ELF-1 (cell line): ENCODE data around the gene TMEM117.

Experiments used
- DNase-seq: peaks from one replicate; pipeline ENCODE4 v3.0.0-alpha.2; 2016; ENCODE audit warnings: low read depth, low spot score

The TMEM117 gene

DNA sequence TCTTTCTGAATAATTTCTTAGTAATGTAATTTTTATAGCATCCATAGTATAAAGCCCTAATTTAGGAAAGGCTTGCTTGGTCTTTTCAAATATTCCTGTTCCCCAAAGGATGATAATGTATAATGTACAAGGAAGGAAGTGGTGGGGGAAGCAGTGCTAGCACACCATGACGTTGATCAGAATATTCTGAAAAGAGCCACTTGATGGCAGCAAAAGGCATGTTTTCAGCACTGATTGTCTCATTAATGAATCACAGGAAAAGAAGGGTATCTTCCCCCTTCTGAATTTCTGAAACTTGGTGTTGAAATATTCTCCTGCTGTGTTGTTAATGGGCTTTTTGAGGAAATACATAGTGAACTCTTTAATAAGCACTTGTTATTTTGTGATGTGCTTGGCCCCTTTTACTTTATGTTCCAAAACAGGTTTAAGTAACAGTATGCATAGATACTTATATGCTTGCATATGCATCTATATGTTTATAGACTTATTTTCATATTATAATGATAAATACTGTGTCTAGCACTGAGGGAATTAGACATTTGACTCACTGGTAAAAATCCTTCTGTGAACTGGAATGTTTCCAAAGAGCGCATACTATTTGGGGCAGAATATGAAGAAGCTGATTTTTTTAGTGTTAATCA lies 122.0 kb downstream of the TMEM117 start:
- peak; percentile 11 for DNase-seq

DNA sequence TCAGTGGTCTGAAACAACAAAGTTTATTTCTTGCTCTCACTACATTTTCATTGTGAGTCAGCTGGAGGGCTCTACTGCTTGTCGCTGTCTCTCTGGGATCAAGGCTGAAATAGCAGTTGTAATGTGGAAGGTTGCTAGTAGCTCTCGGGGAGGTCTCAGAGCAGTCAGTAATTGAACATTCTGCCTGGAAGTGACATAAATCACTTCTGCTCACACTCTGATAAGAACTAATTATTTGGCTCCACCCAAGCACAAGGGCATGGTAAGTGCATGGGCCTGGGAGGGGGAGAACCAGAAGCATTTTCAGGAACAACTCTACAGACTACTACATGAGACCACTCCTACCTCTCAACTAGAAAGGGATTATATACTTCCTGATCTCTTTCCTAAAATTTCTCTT lies 128.2 kb downstream of the TMEM117 start:
- DNase-seq, result no peak

DNA sequence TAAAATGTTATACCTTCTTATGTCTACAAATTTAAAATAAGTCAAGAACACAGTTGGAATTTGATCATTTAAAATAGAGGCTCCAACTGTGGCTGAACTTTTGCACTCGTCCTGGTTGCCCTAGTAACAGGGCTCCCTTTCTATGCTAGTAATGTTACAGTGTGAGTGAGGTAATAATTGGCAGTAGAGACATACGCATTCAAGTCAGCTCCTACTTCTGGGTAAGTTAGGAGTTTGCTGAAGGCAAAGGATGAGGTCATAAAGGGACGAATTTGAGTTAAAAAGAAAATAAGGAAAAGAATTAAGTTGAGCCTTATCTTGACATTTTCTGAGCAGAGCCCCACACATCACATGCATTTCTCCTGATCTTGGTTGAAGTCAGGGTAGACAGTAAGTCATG lies 129.1 kb downstream of the TMEM117 start:
- DNase-seq, result no peak

DNA sequence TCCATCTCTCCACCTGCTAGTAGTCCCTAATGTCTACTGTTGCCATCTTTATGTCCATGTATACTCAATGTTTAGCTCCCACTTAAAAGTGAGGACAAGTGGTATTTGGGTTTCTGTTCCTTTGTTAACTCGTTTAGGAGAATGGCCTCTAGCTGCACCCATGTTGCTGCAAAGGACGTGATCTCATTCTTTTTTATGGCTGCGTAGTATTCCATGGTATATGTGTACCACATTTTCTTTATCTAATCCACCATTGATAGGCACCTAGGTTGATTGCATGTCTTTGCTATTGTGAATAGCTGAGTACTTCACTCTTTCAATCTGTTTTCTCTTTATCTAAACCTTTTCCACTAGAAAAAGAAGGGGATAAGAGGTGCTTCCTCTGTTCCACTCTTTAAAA lies 130.0 kb downstream of the TMEM117 start:
- no peak for DNase-seq

DNA sequence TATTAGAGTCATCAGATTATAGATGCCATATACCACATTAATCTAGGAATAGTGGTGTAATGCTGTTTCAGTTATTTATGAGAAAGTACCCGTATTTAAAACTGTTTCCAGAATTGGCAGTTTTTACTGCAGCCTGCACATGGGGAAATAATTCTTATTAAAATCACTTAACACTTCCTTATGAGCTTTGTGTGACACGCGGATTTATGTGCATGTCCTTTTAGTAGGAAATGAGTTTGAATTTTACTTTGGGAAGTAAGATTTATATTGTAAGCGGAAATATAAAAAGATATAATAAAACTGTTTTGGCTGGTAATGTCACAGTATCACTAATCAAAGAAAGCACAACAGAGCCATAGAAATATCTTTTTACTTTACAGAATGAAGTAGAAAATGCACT lies 132.9 kb downstream of the TMEM117 start:
- no peak for DNase-seq

DNA sequence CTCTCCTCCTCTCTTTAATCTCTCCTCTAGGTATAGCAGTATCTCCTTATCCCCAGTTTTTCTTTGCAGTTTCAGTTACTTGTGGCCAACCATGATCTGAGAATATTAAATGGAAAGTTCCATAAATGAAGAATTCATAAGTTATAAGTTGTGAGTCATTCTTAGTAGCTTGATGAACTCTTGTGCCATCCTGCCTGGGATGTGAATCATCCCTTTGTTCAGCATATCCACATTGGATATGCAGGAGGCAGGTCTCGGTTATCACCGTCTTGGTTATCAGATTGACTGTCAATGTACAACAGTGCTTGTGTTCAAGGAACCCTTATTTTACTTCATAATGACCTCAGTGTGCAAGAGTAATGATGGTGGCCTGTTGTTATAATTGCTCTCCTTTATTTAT lies 134.0 kb downstream of the TMEM117 start:
- no peak for DNase-seq

DNA sequence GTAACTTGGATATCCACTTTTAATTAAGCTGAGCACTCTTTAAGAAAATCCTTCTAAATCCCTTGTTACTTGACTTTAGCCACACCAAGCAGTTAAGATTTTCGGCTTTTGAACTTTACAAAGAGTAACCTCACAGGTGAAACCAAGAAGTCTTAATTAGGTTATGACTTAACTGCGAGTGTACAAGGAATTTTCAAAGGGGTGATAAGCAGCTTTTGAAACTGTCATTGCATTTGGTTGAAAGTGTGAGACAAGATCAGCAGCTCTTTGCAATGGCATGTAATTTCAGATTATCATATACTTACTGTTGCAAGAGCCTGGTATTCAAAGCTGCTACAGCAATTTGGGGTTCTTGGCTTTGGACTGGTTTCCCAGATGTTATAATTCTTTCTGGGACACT lies 137.5 kb downstream of the TMEM117 start:
- DNase-seq, result no peak

DNA sequence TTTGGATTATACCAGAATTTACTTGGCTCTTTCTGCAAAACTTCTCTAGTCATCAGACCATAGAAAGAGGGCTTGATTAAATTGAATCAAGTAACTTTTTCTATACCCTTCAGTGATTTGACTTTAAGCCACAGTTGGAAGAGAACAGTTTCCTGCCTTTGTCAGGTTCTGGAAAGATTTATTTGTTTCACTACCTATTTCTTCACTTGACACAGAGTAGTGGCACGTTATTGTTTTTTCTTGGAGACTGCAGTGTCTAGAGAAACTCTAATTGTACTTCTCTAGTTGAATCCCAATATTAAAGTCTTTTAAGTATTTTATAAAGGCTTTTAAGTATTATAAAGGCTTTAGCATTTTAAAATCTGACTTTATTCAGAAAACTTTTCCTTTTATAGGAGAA lies 138.1 kb downstream of the TMEM117 start:
- no peak for DNase-seq

DNA sequence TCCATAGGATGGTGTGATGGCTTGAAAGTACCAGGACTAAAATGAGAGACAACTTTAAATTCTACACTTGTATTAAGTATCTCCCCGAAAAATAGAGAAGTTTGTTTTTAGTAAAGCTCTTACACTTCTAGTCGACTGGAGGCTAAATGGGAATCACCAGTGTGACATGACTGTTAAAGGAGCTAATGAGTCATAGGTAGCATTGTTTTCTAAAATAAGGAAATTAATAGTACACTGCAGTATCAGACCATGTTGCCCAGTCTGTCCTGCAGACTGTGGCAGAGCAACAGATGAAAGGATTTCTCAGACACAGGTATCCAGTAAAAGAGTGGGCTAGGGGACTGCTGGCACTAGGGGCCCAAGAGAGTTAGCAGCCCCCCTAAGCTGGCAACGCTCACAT lies 140.1 kb downstream of the TMEM117 start:
- no peak for DNase-seq

DNA sequence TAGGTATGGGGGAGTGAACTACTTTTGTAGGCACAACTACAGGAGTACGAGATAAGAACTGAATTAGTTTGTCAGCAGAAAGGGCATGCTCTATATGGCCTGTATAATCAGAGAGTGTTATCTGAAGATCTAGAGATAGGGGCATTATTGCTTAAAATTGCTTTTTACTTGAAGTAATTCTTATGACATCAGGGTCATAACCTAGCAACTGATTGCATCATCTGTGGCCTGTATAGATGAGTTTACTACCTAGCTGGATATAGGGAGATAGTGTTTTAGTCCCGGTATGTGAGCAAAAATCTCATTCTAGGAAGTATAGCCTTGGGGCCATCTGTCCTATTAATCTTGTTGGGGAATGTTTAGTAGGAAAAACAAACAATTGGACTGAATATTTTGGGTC lies 142.7 kb downstream of the TMEM117 start:
- DNase-seq, result no peak

DNA sequence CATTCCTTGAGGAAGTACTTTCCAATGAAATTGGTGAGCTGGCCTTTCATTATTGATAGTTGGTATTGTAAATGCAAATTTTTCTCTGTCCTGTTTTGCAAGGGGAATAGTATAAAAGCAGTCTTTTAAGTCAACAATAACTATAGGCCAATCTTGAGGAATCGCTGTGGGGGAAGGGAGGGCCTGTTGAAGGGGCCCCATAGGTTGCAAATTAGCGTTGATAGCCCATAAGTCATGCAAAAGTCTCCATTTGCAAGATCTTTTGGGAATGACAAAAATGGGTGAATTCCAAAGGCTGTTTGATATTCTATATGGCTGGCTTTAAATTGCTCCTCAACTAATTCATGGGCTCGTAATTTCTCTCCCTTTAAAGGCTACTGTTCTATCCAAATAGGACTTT lies 143.6 kb downstream of the TMEM117 start:
- DNase-seq, result no peak

DNA sequence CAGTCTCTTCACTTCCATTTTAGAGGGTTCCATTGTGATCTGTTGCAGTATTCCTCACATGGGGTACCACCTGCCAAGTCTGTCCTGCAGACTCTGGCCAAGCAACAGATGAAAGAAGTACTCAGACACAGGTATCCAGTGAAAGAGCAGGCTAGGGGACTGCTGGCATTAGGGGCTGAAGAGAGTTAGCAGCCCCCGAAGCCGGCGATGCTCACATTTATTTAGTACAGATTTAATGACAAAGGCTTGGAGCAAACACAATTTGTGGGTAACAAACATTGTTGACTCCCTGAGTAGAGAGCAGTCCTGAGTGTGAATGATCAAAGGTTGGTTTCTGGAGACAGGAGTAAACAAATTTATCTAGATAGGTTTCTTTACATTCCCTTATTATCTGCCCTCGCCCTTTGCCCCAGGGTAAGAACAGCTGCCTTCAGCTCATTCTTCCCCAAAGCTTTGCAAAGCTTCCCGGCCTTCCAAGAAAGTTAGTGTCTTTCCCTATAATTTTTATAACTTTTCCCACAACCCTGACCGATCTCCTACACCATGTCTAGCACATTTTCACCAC lies 144.8 kb downstream of the TMEM117 start:
- no peak for DNase-seq

DNA sequence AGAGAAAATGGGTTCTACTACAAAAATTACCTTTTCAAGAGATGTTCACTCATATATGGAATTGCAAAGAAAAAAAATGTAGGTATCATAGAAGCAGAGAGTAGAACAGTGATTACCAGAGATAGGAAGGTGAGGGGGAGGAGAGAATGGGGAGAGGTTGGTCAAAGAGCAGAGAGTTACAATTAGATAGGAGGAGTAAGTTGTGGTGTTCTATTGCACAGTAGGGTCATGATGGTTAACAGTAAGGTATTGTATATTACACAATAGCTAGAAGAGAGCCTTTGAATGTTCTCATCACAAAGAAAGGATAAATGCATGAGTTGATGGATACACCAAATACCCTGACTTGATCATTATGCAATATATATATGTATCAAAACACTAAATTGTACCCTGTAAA lies 145.8 kb downstream of the TMEM117 start:
- DNase-seq, result no peak

DNA sequence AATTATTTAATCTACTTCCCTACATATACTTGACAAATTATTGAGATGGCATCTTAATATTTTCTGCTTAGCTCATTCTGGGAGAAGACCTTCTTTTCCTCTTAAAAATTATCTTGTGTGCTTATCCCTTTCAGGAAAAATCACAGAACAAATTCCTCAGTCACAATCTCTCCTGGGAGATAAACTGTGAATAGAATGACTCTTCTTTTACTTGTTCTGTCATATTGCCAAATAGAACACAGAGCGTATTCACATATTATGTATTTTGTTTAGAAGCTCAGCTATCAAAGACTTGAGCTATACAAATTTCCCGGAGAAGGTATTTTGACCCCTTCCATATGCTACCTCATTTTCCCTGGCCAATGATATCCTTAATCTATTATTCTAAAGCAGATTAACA lies 146.7 kb downstream of the TMEM117 start:
- DNase-seq, result no peak

DNA sequence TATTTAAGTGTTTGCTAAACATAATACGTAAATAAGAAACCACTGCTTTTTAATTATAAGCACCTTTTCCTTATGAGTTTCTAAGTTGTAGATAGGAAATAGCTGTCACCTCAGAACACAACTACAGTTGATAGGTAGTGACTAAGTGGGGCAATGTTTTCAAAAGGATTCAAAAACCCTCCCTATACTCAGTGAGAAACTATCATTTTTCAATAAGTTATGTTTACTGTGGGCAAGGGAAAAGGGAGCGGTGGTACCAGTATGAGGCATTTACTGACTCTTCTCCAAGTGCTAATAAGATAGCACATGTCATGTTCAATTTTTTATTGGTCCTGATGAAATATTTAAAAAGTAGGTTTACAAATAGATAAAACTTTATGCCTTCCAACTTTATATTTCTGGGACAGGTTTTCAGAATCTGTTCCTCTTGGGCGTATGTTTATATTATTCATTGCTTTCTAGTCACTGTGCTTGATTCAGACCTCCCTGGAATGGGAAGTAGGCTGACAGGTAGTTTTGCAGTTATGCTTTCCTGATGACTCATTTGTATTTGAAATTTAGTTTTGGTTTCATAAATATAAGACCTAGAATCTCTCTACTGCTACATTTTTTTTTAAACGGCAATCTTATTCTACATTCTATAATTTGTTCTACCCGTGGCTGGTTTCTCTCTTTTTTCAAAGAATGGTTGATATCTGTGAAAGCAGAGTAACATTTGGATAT lies 153.1 kb downstream of the TMEM117 start:
- no peak for DNase-seq

DNA sequence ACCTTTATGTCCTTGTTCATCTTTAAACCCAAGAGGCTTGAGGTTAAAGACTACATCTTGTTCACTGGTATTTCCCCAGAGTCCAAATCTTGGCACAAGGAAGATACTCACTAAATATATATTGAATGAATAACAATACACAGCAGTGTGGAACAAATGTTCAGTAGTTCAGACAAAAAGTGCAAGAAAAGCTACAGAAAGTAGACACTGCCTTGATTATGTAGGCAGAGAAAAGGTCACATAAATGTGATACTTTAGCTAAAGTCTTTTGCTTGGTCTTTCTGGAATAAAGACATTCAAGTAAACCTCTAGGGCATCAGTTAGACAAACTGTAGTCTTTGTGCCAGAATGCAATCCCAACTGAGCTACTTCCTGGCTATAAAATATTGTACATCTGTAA lies 157.0 kb downstream of the TMEM117 start:
- DNase-seq, result no peak

DNA sequence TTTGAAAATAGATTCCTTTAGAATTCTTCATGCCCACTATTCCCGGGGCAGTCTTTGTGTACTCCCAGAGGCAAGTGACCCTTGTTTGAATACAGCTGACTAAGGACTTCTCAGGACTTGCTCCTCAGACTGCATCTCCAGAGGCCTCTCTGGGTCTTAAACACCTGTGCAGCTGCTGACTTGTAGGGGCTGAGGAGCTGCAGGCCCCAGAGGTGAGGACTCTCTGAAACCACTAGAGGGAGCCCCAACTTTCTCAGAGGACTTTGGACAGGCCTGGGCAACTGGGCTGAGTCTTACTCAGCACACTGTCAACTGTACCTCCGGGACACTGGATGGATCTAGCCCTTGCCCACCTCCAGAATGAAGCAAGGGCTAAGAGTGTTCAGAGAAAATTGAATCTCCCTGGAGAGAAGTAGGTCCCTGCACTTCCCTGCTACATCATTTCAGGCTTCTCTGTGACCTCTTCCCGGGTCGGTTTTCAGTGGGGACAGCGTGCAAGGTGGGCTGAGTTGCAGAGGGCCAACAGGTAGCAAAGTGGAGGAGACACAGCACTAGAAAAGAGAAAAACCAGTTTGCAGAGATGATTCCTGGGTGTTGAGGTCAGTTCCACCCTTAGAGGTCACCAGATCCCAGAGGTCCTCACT lies 164.6 kb downstream of the TMEM117 start:
- peak; percentile 77 for DNase-seq

DNA sequence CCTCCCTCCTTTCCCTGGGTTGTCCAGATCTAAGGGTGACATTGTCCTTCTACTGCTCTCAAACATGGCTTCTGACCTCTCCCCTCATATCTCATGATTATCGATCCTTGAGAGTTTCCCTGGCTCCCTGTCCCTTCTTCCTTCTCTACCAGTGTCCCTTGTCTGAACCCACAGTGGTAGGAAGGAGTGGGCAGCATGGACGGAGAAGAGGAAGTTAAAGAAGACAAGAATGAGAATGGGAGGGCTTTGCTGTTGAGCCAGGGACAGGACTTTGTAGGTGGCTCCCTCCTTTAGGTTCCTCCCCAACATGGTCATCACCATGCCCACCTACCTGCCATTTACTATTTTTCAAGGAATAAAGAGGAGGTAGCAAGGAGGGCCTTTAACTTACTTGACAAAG lies 166.7 kb downstream of the TMEM117 start:
- no peak for DNase-seq

DNA sequence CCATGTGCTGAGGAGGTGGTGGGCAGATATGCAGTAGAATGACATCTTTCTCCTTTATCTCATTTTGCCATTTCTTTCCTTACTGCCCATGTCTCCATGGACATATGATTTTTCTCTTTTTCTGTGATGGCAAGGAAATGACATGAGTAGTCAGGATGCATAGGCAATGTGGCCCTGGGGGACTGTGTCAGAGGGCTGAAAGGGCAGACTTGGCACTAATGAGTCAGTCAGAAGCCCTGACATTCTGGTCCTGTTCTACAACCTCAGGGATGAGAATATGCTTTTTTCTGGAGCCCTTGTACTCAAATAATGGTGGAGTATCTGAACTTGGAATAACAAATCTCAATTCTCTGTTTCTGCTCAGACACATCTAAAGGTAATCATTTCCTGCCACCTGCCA lies 167.8 kb downstream of the TMEM117 start:
- DNase-seq, result no peak

DNA sequence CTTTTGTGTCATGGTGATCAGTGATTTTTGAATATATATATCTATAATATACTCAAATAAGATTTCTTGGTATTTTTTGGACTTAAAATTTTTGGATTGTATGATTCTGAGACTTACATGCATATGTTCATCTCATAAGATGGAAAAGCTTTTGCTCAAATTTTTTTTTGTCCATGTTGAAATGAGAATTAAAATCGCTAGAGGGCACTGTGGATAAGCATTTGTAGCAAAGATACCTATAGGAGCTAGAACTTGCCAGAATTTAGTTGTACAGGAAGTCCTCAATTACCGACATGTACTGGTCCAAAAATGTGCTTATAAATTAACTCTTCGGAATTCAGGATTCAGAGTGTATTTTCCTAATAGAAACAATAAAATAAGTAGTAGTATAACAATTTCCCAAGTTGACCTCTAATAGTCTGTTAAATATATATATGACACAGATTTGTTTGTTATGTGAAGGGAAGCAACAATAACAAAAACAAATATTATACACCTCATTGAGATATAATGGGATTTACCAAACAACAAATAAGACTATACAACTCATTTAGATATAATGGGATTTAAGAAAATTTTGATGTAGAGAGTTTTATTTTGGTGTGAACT lies 179.6 kb downstream of the TMEM117 start:
- no peak for DNase-seq

DNA sequence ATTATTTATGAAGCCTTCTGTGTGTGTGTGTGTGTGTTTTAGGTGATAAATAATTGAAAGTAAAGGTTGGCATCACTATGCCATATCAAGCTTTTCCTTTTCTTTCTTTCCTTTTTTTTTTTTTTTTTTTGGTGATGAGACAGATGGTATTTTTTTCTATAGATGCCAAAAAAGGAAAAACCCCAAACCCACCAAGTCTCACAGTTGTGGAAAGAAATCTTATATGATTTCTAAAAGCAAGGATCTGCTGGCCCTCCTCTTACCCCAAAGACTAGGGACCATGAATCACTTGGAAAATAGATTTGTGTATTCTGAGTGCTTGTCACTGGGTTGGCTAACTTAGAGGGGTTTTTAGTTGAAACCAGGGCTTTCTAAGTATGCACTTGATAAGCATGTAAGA lies 181.3 kb downstream of the TMEM117 start:
- DNase-seq, result no peak

DNA sequence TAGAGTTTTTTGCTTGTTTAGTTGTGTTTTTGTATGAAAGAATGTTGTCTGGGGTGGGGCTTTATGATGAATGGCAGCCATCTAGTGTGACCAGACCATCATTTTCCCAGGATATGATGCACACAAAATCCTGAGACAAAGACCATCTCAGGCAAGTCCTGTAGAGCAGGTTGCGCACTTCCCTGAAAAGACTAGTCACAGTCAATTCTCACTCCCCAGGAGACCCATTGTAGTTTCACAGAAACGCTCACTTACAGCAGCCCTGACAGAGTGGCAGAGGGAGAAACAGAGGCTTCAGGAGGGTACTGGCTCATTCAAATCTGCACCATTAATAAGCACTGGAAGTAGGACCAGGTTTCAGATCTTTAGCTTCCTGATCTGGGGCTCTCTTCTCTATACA lies 183.2 kb downstream of the TMEM117 start:
- peak; percentile 35 for DNase-seq
